HG02981 (cell line): Measurements from ENCODE around the gene HAGHL.
"Not testable (repeated sequence)": the region's sequence is repeated elsewhere in the genome, so short reads cannot be mapped to it uniquely, and the experiment has no call there.

Experiments
- ATAC-seq: cut with Tn5 transposase; IDR thresholded peaks from one replicate; pipeline ENCODE4 v1.9.1; 2021; ENCODE audit warnings: mild to moderate bottlenecking, moderate library complexity; ENCODE audit not compliant: unreplicated experiment

The HAGHL gene

DNA sequence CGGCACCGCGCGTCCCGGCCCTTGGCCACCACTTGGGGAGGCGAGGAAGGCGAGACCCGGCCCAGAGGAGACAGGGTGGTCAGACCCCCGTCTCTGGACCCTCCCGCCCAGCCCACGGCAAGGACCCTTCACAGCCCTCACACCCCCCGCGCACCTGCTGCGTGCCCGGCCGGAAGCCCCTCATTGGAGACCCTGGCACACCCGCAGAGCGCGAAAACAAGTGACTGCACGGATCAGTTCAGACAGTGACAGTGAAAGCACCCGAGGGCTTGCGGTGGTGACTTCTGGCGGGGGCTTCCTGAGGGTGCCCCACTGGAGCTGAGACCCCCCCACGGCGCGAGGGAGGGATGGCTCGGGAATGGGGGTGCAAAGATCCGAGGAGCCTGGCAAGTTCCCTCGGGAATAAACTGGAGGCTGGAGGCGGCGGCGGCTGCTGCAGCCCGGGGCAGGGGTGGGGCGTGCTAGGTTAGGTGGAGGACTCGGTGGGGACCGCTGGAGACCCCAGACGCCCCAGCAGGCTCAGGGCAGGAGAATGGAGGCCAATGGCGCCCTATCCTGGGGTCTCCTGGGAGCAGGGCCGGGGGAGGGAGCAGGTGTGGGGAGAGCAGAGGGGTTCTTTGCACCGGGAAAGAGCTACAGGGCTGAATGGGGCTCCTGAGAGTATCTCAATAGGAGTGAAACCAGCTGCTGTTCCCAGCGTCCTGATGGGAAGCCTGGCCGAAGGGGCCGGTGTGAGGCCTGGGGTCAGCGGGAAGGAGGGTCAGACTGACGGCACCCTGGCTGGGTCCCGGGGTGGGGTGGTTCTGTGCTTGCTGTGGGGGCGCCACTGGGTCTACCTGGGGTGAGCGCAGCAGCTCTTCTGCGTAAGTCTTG is 20.5 kb upstream of the HAGHL start:
- no peak for ATAC-seq

DNA sequence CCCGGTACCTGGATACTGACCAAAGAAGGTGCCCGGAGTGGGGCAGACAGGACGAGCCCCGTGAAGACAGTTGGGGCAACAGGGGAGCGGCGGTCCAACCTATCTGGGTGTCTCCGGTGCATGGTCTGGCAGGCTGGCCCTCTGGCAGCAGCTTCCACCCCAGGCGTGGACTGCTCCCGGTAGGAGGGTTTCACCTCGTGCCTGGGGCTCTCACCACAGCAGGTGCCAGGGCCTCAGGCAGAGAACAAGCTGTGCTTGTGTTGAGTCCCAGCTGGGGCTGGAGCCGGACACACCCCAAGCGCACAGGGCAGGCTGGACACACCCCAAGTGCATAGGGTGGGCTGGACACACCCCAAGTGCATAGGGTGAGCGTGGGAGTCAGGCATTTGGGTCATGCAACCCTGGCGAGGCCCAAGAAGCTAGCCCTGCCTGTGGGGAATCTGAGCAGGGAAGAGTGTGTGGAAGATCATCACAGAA is 19.8 kb upstream of the HAGHL start:
- ATAC-seq = no peak

DNA sequence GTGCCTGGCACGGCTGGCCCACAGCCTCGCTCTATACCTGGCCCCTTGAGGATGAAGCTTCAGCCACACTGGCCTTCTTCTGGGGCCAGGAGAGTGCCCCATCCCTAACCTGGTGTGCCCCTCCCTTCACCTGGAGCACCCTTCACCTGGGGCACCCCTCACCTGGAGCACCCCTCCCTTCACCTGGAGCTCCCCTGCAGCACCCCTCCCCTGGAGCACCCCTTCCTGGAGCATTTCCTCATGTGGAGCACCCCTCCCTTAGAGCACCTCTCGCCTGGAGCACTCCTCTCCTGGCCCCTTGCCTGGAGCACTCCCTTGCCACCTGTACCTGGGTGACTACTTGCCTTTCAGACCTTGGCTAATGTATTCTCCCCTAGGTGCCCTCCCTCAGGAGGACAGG is 18.9 kb upstream of the HAGHL start:
- no peak for ATAC-seq

DNA sequence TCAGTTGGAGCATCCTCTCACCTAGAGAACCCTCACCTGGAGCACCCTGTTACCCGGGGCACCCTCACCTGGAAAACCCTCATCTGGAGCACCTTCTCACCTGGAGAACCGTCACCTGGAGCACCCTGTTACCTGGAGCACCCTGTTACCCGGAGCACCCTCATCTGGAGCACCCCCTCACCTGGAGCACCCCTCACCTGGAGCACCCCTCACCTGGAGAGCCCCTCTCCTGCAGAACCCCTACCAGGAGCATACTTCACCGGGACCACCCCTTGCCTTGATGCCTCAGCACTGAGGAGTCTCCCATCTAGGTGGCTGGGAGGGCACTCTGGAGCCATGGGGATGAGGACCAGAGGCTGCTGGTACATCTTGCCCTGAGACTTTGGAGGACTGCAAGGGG is 17.9 kb upstream of the HAGHL start:
- no peak for ATAC-seq

DNA sequence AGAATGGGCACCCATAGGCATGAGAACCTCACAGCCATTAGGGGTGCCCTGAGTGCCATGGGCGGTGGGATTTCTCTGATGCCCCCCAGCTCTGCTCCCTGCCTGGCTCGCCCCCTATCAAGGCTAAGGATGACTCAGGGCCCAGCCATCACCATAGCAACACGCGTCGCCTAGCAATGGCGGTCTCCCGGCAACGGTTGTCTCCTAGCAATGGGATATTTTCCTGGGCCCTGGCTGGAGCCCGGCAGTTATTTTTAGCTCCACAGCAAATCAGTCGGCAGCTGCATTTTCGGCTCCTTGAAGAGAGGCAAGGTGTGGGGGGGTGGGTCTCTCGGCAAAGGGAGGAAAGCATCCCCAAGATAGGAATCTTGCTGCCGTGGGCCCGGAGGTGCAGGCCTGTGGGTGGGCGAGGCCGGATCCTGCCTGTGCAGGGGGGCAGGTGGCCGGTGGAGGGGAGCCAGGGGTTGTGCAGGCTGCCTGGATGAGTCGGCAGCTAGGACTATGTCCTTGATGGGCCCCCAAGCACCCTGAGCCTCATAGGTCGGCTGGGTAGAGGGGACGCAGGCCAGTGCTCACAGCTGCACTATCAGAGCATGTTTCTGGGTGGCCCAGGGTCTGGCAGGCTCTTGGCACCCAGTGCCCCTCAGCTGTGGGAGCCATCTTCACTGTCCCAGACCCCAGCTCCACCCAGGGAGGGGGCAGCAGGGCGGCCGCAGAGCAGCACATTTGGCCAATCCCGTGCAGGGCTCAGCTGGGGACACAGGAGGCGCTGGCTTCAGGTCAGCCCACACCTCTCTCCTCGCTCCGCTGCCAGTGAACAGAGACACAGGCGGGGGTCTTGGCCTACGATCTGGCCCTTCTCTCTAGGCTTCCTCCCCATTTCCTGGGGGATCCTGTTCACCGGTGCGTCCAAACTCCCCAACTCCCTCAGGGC is 17.1 kb upstream of the HAGHL start:
- no peak for ATAC-seq

DNA sequence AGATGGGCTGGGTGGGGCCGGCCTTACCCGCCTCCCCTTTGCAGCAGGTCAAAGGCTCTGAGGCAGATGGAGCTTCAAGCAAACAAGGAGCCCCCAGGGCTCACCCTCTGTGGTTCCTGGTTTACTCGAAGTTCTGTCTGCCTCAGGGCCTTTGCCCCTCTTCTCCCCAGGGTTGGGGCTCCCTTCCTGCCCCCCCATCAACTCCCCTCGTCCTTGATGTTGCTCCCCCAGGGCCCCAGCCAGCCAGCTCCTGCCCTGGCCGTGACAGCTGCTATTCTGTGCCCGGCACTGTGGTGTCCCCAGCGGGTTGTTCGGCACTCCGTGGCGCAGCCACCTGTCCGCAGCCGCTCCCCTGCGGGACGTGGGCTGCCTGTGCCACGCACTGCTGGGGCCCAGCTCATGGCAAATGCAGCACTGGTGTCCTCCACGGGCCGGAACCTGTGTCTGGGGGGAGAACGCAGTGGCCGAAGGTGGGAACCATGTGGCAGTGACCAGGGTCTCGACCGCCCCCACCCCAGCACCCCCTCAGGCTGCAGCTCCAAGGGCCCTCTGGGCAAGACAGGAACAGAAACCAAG is 16.3 kb upstream of the HAGHL start:
- no peak for ATAC-seq

DNA sequence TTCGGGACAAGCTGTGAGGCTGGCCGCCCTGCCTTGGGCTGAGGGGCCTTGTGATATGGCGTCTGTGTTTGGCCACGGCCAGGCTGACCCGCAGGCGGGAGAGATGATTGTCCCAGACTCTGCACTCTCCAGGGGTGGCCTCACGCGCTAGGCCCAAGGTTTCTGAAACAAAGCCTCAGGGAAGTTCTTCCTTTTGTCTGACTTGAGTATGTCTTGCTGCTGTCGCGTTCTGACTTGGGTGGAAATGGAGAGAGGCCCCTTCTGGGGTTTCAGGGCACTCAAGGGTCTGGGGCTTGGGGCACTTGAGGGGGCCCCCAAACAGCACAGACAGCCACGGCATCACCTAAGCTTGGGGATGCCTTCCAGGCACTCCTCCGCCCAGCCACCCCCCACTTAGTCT is 15.8 kb upstream of the HAGHL start:
- ATAC-seq = no peak

DNA sequence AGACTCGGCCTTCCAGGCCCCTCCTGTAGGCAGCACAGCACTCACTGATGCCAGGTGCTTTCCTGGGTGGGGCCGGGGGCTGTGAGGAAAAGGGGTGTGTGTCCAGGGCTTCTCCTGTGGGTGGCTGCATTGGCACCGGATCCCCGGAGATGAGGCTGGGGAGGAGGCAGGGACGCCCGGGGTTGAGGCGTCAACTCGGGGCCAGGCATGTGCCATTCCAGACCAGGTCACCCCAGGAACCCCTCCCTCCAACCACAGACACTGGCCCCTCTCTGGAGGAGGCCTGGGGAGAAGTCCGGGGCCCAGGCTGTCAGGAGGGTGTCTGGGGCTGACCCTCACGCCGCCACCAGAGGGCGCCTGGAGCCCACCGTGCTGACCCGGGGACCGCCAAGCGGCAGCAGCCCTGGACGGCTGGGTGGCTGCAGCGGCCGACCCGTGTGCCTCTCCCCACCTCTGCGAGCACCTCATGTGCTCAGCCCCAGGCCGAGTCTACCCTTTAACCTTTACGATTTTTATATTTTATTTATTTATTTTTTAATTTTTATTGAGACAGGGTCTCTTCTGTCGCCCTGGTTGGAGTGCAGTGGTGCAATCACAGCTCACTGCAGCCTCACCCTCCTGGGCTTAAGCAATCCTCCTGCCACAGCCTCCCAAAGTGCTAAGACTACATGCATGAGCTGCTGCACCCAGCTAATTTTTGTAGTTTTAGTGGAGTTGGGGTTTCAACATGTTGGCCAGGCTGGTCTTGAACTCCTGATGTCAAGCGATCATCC is 15.2 kb upstream of the HAGHL start:
- ATAC-seq = no peak

DNA sequence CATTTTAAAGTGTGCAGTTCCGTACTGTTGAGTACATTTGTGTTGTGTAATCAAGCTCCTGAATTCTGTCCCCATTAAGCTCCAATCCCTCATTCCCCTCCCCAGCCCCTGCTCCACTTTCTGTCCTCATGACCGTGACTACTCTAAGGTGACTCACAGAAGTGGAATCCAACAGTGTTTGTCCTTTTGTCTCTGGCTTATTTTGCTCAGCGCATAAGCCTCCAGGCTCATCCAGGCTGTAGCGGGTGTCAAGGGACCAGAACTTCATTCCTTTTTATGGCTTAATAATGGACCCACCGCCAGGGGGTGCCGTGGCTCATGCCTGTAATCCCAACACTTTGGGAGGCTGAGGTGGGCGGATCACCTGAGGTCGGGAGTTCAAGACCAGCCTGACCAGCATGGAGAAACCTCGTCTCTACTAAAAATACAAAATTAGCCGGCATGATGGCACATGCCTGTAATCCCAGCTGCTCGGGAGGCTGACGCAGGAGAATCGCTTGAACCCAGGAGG is 14.1 kb upstream of the HAGHL start:
- not testable (repeated sequence) for ATAC-seq

DNA sequence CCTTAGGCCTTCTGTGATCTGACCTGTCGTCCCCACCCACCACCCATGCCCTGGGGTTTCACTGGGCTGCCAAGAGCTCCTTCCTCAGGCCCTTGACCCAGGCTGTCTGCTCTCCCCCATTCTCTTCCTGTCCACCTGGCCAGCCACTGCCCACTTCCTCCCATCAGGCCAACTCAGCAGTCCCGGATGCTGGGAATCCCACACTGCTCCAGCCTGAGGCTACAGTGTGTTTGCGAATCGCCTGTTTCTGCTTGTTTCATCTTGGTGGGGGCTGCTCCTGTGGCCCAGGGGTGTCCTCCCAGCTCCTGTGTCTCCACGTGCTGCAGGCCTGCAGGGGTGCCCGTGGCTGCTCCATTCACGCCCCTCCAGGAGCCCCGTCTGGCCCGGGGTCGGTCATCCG is 12.8 kb upstream of the HAGHL start:
- ATAC-seq = no peak

DNA sequence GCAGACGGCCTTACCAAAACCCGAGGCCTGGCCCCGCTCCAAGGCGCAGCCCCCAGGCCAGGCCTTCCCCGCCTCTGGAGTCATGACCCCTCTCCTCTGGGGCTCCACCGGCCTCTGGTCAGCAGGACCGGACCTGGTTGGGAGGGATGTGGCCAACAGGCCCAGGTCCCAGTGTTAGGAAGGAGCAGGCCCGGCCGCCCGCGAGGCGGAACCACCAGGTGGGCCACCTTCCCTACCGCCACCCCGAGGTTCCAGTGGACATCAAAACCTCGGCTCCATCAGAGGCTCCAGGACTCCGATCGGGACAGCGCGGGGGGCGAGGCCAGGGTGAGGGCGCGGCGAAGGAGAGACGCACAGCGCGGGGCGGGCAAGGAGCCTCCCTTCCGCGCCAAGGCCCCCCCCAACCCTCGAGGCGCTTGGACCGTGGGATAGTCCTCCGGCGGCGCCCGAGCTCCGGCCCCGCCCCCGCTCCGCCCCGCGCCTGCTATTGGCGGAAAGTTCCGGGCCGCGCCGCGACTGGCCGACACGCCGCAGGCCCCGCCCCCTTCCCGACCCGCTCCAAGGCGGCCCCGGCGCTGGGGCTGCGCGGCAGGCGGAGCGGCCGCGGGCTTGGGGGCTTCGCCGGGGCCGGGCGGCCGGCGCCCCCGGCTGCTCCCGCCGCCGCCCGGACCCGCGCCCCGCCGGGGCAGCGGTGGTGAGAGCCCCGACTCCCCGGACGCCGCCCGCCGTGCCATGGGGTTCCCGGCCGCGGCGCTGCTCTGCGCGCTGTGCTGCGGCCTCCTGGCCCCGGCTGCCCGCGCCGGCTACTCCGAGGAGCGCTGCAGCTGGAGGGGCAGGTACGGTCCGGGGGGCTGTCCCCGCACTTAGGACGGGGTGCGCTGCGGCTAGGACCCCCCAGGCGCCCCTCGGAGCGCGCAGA is 12.1 kb upstream of the HAGHL start, which contains the start of gene METRN:
TSS of gene METRN (plus strand) at position 561 of the 919 bp plus-strand sequence. CDS start at position 733, 172 bp downstream.
- peak; percentile 69 for ATAC-seq

DNA sequence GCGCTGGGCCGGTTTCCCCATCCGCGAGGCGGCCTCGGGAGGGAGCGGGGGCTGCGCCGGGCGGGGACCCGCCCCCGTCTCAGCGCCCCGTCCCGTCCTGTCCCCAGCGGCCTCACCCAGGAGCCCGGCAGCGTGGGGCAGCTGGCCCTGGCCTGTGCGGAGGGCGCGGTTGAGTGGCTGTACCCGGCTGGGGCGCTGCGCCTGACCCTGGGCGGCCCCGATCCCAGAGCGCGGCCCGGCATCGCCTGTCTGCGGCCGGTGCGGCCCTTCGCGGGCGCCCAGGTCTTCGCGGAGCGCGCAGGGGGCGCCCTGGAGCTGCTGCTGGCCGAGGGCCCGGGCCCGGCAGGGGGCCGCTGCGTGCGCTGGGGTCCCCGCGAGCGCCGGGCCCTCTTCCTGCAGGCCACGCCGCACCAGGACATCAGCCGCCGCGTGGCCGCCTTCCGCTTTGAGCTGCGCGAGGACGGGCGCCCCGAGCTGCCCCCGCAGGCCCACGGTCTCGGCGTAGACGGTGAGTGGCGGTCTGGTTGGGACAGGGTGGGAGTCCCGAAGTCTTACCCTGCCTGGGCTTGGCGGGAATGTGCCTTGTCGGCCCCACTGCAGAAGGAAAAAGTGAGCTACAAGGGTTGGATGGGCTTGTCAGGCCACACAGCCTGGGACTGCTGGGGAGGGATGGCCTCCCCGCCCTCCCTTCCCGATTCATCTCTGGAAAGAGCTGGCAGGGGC is 11.3 kb upstream of the HAGHL start:
- no peak for ATAC-seq

DNA sequence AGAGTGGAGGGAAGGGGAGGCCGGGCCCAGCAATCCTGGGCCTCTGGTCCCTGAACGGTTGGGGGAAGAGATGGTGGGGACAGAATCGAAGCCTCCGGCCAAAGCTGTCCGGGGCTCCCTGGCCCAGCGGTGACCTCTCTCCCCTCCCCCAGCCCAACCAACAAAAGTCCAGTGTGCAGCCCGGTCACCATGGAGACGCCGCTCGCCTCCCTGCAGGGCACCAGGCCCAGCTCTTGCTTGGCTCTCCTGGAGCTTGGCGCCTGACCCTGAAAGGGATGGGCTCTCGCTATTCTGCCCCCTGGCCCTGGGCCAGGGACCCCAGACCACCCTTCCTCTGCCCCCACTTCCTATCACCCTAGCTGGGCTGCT is 10.7 kb upstream of the HAGHL start:
- no peak for ATAC-seq

DNA sequence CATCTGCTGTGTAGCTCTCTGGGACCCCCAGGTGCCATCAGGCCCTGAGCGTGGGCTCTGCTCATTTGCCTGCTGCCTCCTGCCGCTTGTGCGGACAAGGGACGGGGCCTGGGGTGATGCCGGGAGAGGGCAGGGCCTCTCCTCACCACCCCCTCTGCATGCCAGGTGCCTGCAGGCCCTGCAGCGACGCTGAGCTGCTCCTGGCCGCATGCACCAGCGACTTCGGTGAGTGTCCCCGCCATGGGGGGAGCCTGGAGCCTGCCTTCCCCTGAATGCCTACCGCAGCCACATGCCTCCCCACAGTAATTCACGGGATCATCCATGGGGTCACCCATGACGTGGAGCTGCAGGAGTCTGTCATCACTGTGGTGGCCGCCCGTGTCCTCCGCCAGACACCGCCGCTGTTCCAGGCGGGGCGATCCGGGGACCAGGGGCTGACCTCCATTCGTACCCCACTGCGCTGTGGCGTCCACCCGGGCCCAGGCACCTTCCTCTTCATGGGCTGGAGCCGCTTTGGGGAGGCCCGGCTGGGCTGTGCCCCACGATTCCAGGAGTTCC is 10.1 kb upstream of the HAGHL start:
- ATAC-seq = no peak

DNA sequence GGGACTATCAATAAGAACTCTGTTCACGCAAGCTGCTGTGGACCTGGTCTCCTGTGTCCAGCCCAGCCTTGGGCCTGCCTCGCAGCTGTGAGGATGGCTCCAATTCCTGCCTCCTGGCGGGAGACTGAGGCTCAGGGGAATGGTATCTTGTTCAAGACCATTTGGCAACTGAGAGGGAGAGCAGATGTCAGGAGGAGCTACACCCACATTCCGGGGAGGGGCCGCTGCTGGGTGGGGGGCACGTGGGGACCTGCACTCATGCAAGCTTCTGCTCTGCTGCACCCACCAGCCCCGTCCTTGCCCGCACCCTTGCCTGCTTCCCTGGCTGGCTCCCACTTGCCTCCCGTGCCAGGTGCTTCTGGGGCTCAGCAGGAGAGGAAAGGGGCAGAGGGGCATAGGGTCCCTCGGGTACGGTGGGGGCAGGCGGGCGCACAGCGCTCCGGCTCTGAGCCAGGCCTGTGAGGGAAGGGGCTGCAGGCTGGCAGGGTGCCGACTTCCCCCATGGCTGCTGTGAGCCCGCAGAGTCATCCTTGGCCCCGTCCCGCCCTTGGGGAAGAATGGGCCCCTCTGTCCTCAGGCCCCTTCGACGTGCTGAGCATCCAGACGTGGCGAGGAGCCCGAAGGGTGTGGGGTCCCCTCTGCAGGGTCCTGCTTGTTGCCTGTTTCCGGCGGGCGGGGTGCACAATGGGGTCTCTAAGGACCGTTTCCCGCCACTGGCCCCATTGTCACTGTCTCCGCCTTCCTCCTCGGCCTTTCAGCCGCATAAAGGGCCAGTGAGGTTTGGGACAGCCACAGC is 9.3 kb upstream of the HAGHL start:
- ATAC-seq = no peak

DNA sequence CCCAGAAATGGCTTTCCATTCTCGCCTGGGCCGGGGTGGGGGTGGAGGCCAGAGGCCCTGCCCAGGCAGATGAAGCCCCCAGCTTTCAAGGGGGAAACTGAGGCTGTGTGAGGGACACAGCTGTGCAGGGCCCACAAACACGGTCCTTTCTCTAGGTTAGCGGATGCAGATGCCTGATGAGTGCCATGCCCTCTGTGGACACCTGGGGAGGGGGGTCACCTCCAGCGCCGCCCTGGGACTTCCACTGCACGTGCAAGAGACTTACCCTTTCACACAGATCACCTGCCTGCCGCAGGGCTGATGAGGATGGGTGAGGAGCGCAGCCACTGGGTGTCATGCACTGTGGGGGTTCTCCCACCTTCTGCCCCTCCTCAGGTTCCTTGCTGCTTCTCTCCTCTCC is 8.5 kb upstream of the HAGHL start:
- ATAC-seq = no peak

DNA sequence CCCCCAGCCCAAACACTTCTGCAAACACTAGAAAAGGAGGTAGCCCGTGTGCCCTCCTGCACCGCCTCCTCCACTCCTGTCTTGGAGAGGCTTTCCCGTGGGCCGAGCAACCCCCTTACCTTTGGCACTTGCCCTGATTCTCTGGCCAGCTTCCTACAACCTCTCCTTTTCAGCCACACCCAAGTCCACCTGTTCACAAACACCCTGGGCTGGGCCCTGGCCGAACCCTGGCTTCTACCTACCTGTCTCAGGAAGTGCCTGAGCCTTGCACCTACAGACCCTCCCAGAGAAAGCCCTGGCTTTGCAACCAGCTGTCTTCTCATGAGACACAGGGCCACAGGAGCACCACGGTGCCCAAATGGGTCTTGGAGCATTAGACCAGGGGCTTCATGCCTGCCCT is 8.0 kb upstream of the HAGHL start:
- no peak for ATAC-seq
